OCI-LY7 (cell line): ENCODE results near the gene ZNF771. TPM values are rescaled to one million over a fixed set of nuclear protein-coding genes. Genes with fewer than 3 reads are reported as not detected.

Experiments used
- BruUV-seq: library from RNA; stranded (reverse); fragments of 400-500 nt; replicated peaks from 2 replicates; lab custom pipeline; 2021; lab: Mats Ljungman, UMichigan
- CTCF ChIA-PET: fragments of 300-600 bp; sonication (Branson Sonifier 250); formaldehyde crosslinking; loops from one replicate; lab custom pipeline; 2022; ENCODE audit warnings: antibody characterized with exemption; ENCODE audit not compliant: unreplicated experiment; lab: Charles Lee
- POLR2A ChIA-PET: fragments of 300-600 bp; sonication (Branson Sonifier 250); formaldehyde crosslinking; loops from one replicate; lab custom pipeline; 2022; ENCODE audit warnings: antibody characterized with exemption; lab: Charles Lee
- DNase-seq: peaks from one replicate; pipeline ENCODE4 v3.0.0-alpha.2; 2015; ENCODE audit warnings: low spot score
- H2AFZ ChIP-seq: fragments of 200-600 bp; sonication (generic), shearing (Covaris generic); 2 replicates; pipeline ENCODE4 v1.6.1; 2014; ENCODE audit warnings: mild to moderate bottlenecking, antibody characterized with exemption, low read length, moderate library complexity
- H3K27ac ChIP-seq: fragments of 200-600 bp; sonication (generic); 2 replicates; pipeline ENCODE4 v1.5.1; 2014; ENCODE audit warnings: mixed run types, low read depth, mild to moderate bottlenecking, moderate library complexity, low read length, inconsistent platforms; ENCODE audit not compliant: poor library complexity, severe bottlenecking
- H3K36me3 ChIP-seq: fragments of 200-600 bp; sonication (generic); 2 replicates; pipeline ENCODE4 v1.6.1; 2014; ENCODE audit warnings: mild to moderate bottlenecking, antibody characterized with exemption, low read length, moderate library complexity, mixed read lengths; ENCODE audit not compliant: insufficient read depth
- H3K4me1 ChIP-seq: fragments of 200-600 bp; sonication (generic); 2 replicates; pipeline ENCODE4 v1.5.1; 2014; ENCODE audit warnings: mild to moderate bottlenecking, low read length; ENCODE audit not compliant: insufficient read depth, poor library complexity, severe bottlenecking
- H3K4me2 ChIP-seq: fragments of 200-600 bp; sonication (generic); 2 replicates; pipeline ENCODE4 v1.6.1; 2014; ENCODE audit warnings: mild to moderate bottlenecking, low read length
- H3K4me3 ChIP-seq: fragments of 200-600 bp; sonication (generic); 2 replicates; pipeline ENCODE4 v1.5.1; 2014; ENCODE audit warnings: mild to moderate bottlenecking, low read depth, low read length; ENCODE audit not compliant: poor library complexity, severe bottlenecking
- H3K79me2 ChIP-seq: fragments of 200-600 bp; sonication (generic); 2 replicates; pipeline ENCODE4 v1.6.1; 2016; ENCODE audit warnings: low read depth, mild to moderate bottlenecking, low read length, moderate library complexity, mixed read lengths; ENCODE audit not compliant: insufficient read depth
- H3K9me2 ChIP-seq: fragments of 200-600 bp; sonication (generic); 2 replicates; pipeline ENCODE4 v1.6.1; 2016; ENCODE audit warnings: mild to moderate bottlenecking, low read length, mixed read lengths; ENCODE audit not compliant: insufficient read depth
- H3K9me3 ChIP-seq: fragments of 200-600 bp; sonication (generic); 2 replicates; pipeline ENCODE4 v1.6.1; 2014; ENCODE audit warnings: mild to moderate bottlenecking, mixed run types, low read length, mixed read lengths
- H4K20me1 ChIP-seq: fragments of 200-600 bp; sonication (generic); 2 replicates; pipeline ENCODE4 v1.6.1; 2014; ENCODE audit warnings: mild to moderate bottlenecking, antibody characterized with exemption, low read length, moderate library complexity, mixed read lengths; ENCODE audit not compliant: insufficient read depth
- CTCF ChIP-seq: fragments of 200-600 bp; sonication (generic); conservative IDR thresholded peaks from 2 replicates; pipeline ENCODE4 v1.5.1; 2014; ENCODE audit warnings: mild to moderate bottlenecking, antibody characterized with exemption, low read length, moderate library complexity, mixed read lengths
- EZH2phosphoT487 ChIP-seq: fragments of 200-600 bp; sonication (generic); IDR thresholded peaks from 2 replicates; pipeline ENCODE4 v1.6.1; 2018; ENCODE audit warnings: low read depth, borderline replicate concordance, mild to moderate bottlenecking, mixed run types, antibody characterized with exemption, low read length, moderate library complexity, mixed read lengths
- intact Hi-C: fragments of 100-400 bp; cut with micrococcal nuclease; formaldehyde crosslinking; loops from one replicate; pipeline ENCODE4 v1.10.0; 2022; ENCODE audit not compliant: unreplicated experiment
- total RNA-seq, 2 experiments: library from RNA; depleted of rRNA in 1 of 2; stranded (reverse); fragments of >200 nt in 1 of 2; shearing (Covaris generic) in 1 of 2; gene quantifications; 2 replicates each; pipeline ENCODE4 v1.2.3, GENCODE V29; 2014 to 2022

ZNF771 gene
- total RNA-seq, 2 experiments from 2014 or later, result 6.4 to 10.8 TPM

GRCh38 chr16:30445408-30446202 is 38.2 kb downstream of the ZNF771 start, which contains the start of gene SEPHS2:
Gene SEPHS2, minus strand, starts transcription at chr16:30445874. Its CDS starts 147 bp downstream, at chr16:30445727.
- Histone ChIP-seq H3K4me1 (peaks cover 37% of the 10 kb centered on the region), H3K4me3 (peak within 1 kb of the TSS; percentile 86), H3K9me2 (no peaks in the 10 kb centered on the region), H3K9me3 (no peaks in the 10 kb centered on the region), H3K4me2 (peak within 1 kb of the TSS; percentile 84), H4K20me1 (peaks cover 22% of the 10 kb centered on the region), H3K36me3 (peaks cover 33% of the 10 kb centered on the region), H3K79me2 (peaks cover 30% of the 10 kb centered on the region), H2AFZ (peak within 1 kb of the TSS; percentile 85), H3K27ac (peak within 1 kb of the TSS; percentile 84)
- no TSS peak for BruUV-seq
- ChIA-PET POLR2A (interaction anchor here (1.6 kb wide), 1 partner anchor 12 kb away, joined by 8 read pairs; no protein-coding TSS in a partner anchor), CTCF (no interaction called here)
- intact Hi-C loops, result no loop called here
- DNase-seq, result peak; percentile 99
- TF ChIP-seq CTCF (peak; percentile 70), EZH2phosphoT487 (no peak)

- Histone ChIP-seq H3K27ac (peak overlapping the region; percentile 84), H3K4me1 (peaks cover 42% of the 10 kb centered on the region), H3K79me2 (peaks cover 30% of the 10 kb centered on the region), H3K4me2 (peak overlapping the region; percentile 84), H3K9me2 (no peaks in the 10 kb centered on the region), H3K4me3 (peak overlapping the region; percentile 86), H2AFZ (peak overlapping the region; percentile 85), H3K9me3 (no peaks in the 10 kb centered on the region), H3K36me3 (peaks cover 33% of the 10 kb centered on the region), H4K20me1 (peaks cover 22% of the 10 kb centered on the region)
- ChIA-PET CTCF (no interaction called here), POLR2A (interaction anchor here (0.6 to 1.6 kb wide), 2 partner anchors 11 to 50 kb away, joined by 3 to 8 read pairs; no protein-coding TSS in a partner anchor)
- no peak for DNase-seq
- TF ChIP-seq CTCF, result no peak
- TF ChIP-seq EZH2phosphoT487, result no peak
- BruUV-seq, result no TSS peak
- intact Hi-C loops, result no loop called here
Observed at GRCh38 chr16:30446203-30446595, 38.8 kb downstream of the ZNF771 start.
